H1 (cell line): ENCODE measurements around the gene PRG2.

ENCODE experiments used
- ASH2L ChIP-seq: fragments of 200-600, 300-600 bp; sonication (generic); IDR thresholded peaks from one replicate; pipeline ENCODE4 v1.7.1; 2017; ENCODE audit warnings: low read length
- CBX8 ChIP-seq: fragments of 300-800, 300-1000 bp; sonication (generic); IDR thresholded peaks from 2 replicates; pipeline ENCODE4 v1.7.1; 2016; ENCODE audit warnings: low read depth, low read length, borderline replicate concordance
- EP300 ChIP-seq, 2 experiments: IDR thresholded peaks; 1 replicate in 1 of 2; 2 replicates in 1 of 2; pipeline ENCODE4 v1.6.1; 2011 to 2012; ENCODE audit warnings: low read depth in 2 of 2, low read length in 2 of 2, mild to moderate bottlenecking in 2 of 2, borderline replicate concordance in 1 of 2, inconsistent platforms in 1 of 2, moderate library complexity in 1 of 2
- FOSL1 ChIP-seq: IDR thresholded peaks from 2 replicates; pipeline ENCODE4 v1.6.1; 2011; ENCODE audit warnings: mild to moderate bottlenecking, low read depth, low read length, moderate library complexity; ENCODE audit not compliant: insufficient read depth
- HDAC6 ChIP-seq: IDR thresholded peaks from one replicate; pipeline ENCODE4 v1.7.1; 2012; ENCODE audit warnings: low read depth, mild to moderate bottlenecking, inconsistent platforms, low read length, moderate library complexity
- POLR2A ChIP-seq, 2 experiments: IDR thresholded peaks; 1 replicate in 1 of 2; 2 replicates in 1 of 2; pipeline ENCODE4 v1.6.1; 2011; ENCODE audit warnings: low read depth in 2 of 2, low read length in 2 of 2, mild to moderate bottlenecking in 2 of 2; ENCODE audit errors: control extremely low read depth in 1 of 2
- POLR2AphosphoS5 ChIP-seq: IDR thresholded peaks from 2 replicates; pipeline ENCODE4 v1.6.1; 2011; ENCODE audit warnings: low read depth, low read length
- RAD21 ChIP-seq, 2 experiments: IDR thresholded peaks in 1 of 2; conservative IDR thresholded peaks in 1 of 2; 2 replicates each; pipeline ENCODE4 v1.6.1; 2011; ENCODE audit warnings: low read depth in 2 of 2, low read length in 2 of 2, improper control_type of control experiment in 1 of 2, inconsistent platforms in 1 of 2, mild to moderate bottlenecking in 1 of 2, moderate library complexity in 1 of 2
- RFX5 ChIP-seq: IDR thresholded peaks from 2 replicates; pipeline ENCODE4 v1.6.1; 2011; ENCODE audit warnings: low read depth, low read length, improper control_type of control experiment, borderline replicate concordance
- RNF2 ChIP-seq: fragments of 200-900, 300-1000 bp; sonication (generic); IDR thresholded peaks from 2 replicates; pipeline ENCODE4 v1.7.1; 2016; ENCODE audit warnings: borderline replicate concordance, low read depth, mild to moderate bottlenecking, antibody characterized with exemption, low read length; ENCODE audit not compliant: poor library complexity, severe bottlenecking; ENCODE audit errors: missing control alignments
- SIN3A ChIP-seq, 2 experiments: IDR thresholded peaks in 1 of 2; conservative IDR thresholded peaks in 1 of 2; 2 replicates each; pipeline ENCODE4 v1.6.1; 2011 to 2012; ENCODE audit warnings: low read length in 2 of 2, improper control_type of control experiment in 1 of 2, low read depth in 1 of 2, mild to moderate bottlenecking in 1 of 2
- TF ChIP-seq, protein P1 (sequence below), 3 experiments: IDR thresholded peaks; 1 replicate in 2 of 3; 2 replicates in 1 of 3; pipeline versions ENCODE4 v1.5.1 to v1.6.1; 2011; ENCODE audit warnings: low read length in 3 of 3, mild to moderate bottlenecking in 3 of 3, inconsistent platforms in 2 of 3, low read depth in 1 of 3, moderate library complexity in 1 of 3; ENCODE audit not compliant: insufficient read depth in 1 of 3; ENCODE audit errors: control extremely low read depth in 1 of 3
- TF ChIP-seq, protein P2 (sequence below): IDR thresholded peaks from 2 replicates; pipeline ENCODE4 v1.6.1; 2011; ENCODE audit warnings: low read depth, mild to moderate bottlenecking, low read length; ENCODE audit not compliant: insufficient read depth
- TF ChIP-seq, protein P3 (sequence below): IDR thresholded peaks from 2 replicates; pipeline ENCODE4 v1.6.1; 2012; ENCODE audit warnings: low read length, inconsistent platforms

DNA sequence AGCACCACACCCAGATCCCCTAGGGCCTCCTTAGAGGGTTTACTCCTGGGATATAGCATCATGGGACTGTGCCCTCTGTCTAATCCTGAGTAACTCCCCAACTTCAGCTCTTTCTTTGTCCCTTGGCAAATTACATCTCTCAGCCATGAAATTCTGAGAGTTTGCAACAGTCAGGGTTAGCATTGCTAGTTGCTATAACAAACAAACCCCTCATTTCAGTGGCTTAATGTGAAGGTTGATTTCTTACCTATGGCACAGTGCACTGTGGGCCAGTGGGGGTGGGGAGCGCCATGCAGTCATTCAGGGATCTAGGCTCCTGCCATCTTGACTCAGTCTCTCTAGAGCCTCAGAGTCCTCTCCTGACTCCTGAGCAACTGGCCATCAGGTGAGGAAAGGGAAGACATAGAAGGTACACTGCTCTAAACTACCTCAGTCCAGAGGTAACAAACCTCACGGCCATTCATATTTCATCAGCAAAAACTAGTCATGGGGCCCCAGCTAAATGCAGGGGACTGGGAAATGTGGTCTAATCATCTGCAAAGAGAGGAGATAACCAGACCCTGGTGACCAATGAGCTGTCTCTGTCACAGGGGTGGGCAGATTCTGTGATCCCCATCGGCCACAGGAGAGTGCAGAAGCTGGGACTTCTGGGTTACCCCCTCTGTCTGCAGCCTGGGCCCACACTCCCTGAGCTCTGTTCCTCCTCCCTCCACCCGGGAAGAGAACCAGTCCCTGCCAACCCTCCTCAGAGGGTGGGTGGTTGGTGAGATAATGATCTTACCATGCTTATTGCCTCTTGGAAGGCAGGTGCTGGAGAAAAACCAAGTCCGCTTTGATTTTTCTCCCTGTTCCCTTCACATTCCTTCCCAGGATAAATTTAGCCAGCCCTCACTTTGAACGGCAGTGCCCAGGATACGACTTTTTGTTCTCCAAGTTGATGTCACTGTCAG, 27.0 kb downstream of the PRG2 start:
- TF ChIP-seq, protein P1, sequence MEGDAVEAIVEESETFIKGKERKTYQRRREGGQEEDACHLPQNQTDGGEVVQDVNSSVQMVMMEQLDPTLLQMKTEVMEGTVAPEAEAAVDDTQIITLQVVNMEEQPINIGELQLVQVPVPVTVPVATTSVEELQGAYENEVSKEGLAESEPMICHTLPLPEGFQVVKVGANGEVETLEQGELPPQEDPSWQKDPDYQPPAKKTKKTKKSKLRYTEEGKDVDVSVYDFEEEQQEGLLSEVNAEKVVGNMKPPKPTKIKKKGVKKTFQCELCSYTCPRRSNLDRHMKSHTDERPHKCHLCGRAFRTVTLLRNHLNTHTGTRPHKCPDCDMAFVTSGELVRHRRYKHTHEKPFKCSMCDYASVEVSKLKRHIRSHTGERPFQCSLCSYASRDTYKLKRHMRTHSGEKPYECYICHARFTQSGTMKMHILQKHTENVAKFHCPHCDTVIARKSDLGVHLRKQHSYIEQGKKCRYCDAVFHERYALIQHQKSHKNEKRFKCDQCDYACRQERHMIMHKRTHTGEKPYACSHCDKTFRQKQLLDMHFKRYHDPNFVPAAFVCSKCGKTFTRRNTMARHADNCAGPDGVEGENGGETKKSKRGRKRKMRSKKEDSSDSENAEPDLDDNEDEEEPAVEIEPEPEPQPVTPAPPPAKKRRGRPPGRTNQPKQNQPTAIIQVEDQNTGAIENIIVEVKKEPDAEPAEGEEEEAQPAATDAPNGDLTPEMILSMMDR (IDR thresholded peaks at IDR 0.05; ENCODE audit: control extremely low read depth in 1 of 3, insufficient read depth in 1 of 3, low read depth in 1 of 3, low read length in 3 of 3) = no peak
- TF ChIP-seq POLR2AphosphoS5 (no peak), SIN3A (conservative IDR thresholded peaks at IDR 0.05 in 1 of 2, IDR thresholded peaks at IDR 0.05 in 1 of 2; ENCODE audit: low read depth in 1 of 2, low read length in 2 of 2) (no peak), RFX5 (no peak), FOSL1 (no peak), ASH2L (no peak), POLR2A (IDR thresholded peaks at IDR 0.05; ENCODE audit: control extremely low read depth in 1 of 2, low read depth in 2 of 2, low read length in 2 of 2) (no peak), RAD21 (IDR thresholded peaks at IDR 0.05 in 1 of 2, conservative IDR thresholded peaks at IDR 0.05 in 1 of 2; ENCODE audit: low read depth in 2 of 2, low read length in 2 of 2) (no peak), EP300 (IDR thresholded peaks at IDR 0.05; ENCODE audit: borderline replicate concordance in 1 of 2, low read depth in 2 of 2, low read length in 2 of 2) (no peak), CBX8 (no peak), HDAC6 (no peak), RNF2 (no peak)
- TF ChIP-seq, protein P2, sequence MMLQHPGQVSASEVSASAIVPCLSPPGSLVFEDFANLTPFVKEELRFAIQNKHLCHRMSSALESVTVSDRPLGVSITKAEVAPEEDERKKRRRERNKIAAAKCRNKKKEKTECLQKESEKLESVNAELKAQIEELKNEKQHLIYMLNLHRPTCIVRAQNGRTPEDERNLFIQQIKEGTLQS = no peak
- TF ChIP-seq, protein P3, sequence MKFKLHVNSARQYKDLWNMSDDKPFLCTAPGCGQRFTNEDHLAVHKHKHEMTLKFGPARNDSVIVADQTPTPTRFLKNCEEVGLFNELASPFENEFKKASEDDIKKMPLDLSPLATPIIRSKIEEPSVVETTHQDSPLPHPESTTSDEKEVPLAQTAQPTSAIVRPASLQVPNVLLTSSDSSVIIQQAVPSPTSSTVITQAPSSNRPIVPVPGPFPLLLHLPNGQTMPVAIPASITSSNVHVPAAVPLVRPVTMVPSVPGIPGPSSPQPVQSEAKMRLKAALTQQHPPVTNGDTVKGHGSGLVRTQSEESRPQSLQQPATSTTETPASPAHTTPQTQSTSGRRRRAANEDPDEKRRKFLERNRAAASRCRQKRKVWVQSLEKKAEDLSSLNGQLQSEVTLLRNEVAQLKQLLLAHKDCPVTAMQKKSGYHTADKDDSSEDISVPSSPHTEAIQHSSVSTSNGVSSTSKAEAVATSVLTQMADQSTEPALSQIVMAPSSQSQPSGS = no peak
